GM18868 (cell line): ENCODE data around the gene CARMIL1.

ENCODE experiments used
- ATAC-seq: cut with Tn5 transposase; IDR thresholded peaks from one replicate; pipeline ENCODE4 v1.9.1; 2021; ENCODE audit warnings: mild to moderate bottlenecking, moderate library complexity; ENCODE audit not compliant: unreplicated experiment

CARMIL1 gene

DNA sequence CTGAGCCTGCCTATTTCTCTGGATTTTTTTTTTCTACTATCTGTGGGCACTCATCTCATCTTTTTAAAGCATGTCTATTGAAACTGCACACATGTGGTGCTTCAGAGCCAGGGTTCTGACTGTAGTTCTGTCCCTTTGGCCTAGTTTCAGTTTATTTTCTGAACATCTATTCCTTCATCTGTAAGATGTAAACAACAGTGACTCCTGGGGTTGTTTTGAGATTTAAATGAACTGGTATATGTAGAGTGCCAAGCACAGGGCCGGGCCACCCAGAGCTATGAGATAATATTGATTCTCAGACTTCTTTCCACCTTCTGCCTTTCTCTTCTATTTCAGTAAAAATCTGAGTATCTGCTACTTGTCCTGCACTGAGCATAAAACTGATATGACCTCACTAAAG, 185.1 kb downstream of the CARMIL1 start:
- ATAC-seq, result no peak

DNA sequence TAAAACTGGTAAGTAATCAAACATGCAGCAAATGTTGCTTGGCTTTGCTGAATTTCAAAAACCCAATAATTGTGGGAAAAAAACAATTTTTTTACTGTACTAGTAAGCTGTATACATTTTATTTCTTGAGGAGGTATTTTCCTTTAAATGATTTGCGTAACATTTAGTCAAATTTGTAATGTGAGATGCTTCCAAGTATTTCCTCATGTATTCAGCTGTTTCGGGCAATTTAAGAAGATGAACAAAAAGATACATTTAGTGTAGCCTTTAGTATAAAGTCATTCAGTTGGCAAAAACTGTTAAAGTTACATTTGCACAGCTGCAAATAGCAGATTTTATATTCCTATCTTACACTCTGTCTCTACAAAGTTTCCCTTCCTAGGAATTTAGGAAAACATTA, 186.8 kb downstream of the CARMIL1 start:
- ATAC-seq, result no peak

DNA sequence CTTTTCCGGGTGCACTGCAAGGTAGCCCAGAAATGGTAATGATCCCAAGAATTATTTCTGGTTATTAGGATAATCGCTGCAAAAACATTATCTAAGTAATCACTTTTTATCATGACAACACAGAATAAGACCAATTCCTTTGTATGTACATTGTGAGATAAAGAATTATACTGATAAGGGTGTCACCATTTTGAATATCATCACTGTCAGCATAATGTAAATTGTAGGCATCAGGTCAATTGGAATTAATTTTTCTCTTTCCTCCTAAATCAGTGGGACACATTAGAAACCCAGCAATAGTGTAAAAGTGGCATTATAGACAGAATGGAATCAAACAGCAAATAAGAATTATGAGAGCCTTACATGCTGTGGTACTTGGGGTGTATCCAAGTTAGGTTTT, 189.7 kb downstream of the CARMIL1 start:
- ATAC-seq, result no peak

DNA sequence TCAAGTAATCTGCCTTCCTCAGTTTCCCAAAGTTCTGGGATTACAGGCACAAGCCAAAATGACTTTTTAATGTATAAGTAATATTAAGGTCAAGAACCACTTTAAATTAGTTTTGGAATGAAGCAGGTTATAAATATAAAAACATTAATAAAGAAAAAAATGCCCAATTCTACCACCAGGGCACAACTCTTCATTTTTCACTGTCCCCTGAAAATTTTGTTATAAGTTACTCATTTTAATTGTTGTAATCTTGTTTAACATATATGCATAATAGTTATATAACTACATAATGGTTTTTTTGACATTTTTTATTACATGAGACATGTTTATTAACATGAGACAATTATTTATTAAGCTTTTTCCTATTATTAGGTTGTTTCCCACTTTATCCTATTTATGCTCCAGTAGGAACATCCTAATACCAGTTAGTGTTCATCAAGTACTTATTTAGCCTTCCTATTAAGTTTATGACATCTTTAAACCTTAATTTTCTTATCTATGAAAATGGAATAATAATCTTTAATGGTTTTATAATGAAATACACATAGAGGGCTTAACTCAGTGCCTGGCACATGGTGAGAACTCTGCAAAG, 190.7 kb downstream of the CARMIL1 start:
- ATAC-seq, result no peak

DNA sequence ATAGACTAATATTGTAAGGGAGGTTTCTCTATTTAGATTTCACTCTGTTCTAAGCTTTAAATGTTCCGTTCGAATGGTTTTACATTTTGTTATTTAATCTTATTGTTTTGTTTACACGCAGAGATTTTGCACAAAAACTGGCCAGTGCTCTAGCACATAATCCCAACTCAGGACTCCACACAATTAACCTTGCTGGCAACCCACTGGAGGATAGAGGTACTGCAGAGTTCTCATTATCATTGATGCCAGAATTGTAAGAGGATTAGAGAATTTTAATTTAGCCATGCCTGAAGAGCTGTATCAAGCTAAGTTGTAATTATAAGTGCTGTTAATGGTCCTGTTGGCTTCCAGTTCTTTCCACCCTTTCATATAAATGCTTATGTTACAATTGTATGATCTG, 193.1 kb downstream of the CARMIL1 start:
- ATAC-seq, result no peak

DNA sequence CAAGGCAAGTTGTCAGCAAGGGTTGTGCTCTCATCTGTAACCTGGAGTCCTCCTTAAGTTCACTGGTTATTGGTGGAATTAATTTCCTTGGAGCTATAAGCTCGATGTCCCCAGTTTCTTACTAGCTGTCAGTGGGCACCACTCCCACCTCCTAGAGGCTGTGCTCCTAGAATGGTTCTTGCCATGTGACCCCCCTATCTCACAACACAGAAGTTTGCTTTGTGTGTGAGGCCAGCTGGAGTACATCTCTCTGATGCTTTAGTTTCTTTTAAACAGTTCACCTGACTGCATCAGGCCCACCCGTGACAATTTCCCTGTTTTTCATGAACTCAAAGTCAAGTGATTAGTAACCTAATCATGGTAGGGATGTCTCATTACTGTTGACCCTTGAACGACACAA, 193.7 kb downstream of the CARMIL1 start:
- no peak for ATAC-seq

DNA sequence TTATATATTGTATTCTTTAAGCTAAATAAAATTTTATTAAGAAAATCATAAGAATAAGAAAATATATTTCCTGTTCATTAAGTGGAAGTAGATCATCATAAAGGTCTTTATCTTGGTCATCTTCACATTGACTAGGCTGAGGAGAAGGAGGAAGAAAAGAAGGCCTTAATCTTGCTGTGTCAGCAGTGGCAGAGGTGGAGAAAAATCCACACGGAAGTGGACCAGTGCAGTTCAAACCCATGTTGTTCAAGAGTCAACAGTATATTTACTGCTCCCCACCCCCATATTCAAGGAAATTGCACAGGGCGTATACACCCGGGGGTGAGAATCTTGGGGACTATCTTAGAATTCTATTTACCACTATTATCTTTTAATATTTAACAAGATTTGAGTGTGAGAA, 194.3 kb downstream of the CARMIL1 start:
- ATAC-seq, result no peak

DNA sequence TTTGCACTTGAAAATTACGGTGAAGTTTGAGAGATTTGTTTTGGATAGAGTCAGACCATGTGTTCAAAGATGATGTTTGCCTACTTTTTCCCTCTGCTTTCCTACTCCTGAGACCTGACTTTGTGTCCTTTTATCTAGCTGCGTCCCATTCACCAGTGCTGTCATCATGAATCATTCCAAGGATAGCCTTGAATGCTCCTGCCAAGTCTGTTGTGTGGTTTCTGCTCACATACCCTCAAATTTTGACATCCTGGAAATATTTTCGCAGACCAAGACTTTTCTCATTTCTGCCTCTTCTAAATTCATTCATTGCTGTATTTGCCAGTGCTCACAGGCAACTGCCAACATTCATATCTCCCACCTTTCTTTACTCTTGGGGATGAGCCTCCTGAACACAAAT, 197.0 kb downstream of the CARMIL1 start:
- no peak for ATAC-seq

DNA sequence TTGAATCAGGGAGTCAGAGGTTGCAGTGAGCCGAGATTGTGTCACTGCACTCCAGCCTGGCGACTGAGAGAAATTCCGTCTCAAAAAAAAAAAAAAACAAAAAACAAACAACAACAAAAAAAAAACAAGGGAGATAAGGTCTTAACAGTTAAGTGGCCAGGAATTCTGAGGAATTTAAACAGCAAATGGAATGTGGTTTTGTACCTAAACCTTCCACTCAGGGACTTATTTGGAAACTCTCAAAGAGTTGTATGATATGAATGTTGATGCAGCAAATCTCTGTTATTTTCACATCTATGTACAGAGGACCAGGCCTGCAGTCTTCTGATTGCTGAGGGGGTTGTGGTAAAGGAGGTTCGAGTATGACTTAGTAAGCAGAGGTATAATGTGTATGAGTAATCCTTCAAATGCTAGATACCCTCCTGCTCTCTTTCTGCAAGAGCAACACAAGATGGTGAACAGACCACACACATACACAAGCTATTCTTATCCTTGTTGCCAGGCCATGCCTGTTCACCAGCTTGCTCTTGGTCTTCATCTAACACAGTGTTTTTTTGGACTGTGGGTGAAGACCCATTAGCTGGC, 197.9 kb downstream of the CARMIL1 start:
- ATAC-seq, result no peak

DNA sequence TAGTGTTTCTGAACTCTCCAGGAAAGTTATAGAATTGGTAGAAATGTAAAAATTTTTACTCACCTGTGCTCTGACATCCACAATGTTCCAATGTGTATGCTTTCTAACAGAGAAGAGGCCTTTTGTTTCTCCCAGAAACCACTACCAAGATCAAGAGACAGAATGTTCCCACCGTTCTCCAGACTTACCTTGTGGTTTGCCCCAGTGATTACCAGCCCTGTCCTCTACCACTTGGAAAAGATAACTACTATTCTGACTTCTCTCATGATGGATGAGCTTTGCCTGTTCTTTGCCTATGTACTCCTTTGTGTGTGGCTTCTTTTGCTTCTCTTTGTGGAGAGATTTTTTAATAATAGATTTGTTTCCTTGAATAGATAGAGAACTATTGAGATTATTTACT, 199.8 kb downstream of the CARMIL1 start:
- no peak for ATAC-seq

DNA sequence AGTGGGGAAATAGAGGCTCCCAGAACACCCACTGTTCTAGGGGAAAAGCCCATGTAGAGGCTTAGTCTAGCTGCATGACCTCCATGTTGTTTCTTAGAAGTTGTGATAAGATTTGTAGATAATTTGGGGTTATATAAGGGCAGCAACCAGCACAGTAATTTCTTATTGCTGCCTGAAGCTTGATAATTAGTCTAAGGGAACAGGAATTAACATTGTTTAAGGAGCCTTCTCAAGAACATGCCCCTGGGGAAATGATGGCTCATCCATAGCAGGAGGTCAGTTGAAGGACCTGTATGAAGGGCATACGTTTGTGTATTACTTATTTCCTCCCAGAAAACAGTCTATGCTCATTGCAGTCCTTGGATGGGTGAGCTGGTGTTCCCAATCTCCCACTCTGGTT, 202.1 kb downstream of the CARMIL1 start:
- no peak for ATAC-seq

DNA sequence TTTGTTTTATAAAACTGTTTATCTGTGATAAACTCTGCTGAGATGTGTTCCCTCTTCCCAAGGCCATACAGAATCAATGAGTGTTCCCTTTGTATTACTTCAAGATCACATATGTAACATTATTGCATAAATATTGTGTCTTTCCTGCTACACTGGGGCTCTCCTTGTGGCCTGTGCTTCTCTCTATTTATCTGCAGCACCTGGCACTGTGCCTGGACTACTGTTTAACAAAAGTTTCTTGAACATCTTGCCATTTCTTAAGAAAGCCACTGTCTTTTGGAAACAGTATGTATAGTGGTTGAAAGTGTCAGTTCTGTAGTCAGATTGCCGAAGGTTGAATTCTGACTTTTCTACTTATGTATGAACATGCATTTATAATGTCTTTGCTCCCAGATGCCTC, 203.8 kb downstream of the CARMIL1 start:
- no peak for ATAC-seq

DNA sequence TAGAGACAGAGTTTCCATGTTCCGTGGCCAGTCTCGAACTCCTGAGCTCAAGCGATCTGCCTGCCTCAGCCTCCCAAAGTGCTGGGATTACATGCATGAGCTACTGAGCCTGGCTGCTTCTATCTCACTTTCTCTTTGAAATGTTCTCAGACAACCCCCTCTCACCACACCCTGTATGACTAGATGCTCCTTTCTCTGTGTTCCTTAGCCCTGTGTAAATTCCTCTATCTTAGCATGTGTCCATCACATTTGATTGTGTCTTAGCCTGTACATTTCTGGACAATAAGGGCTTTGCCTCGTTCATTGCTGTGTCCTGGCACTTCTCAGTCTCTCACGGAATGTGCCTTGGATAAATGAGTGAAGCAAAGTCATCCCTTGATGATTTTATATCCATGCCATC, 204.8 kb downstream of the CARMIL1 start:
- ATAC-seq, result no peak

DNA sequence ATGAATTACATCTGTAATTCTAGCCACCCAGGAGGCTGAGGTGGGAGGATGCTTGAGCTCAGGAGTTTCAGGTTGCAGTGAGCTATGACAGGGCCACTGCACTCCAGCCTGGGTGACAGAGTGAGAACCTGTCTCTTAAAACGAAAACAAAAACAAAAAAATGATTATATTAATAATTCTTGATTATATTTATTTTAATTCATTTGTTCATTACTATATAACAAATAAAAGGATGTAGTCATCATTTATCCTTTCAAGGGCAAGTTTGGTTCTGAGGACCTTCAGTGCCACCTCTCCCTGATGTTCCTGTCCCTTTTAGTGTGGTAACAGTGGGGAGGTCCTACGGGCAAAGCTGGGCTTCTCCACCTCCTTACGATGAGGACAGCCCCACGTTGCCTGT, 205.7 kb downstream of the CARMIL1 start:
- ATAC-seq, result no peak

DNA sequence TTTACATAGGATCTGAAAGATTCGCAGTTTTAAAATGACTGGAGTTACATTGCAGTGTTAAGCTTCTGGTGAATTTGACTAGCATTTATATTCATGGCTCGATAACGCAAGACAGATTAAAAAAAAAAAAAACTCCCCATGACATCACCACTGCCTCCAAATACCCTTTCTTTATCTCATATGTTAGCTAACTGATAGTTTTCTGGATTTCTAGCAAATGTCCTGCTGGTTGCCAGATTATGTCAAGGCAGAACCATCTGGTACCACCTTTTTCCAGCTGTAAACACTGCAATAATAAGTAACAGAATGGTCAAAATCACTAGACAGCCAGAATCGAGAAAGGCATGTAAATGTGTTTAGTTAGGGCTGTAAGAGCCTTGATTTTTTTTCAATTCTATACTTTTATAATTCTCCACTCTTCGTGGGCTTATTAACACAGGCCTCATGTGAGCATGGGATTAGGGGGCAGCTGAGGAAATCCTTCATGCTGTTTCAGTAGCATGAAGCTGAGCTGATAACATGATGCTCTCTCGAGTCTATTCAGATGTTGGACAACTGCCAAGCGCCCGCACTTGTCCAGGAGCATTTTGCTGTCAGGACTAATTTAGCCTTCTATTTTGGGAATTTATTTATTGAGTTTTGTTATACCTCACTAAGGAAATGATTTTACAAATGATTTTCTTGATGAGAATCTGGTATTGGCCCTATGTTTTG, 206.8 kb downstream of the CARMIL1 start:
- ATAC-seq, result no peak

DNA sequence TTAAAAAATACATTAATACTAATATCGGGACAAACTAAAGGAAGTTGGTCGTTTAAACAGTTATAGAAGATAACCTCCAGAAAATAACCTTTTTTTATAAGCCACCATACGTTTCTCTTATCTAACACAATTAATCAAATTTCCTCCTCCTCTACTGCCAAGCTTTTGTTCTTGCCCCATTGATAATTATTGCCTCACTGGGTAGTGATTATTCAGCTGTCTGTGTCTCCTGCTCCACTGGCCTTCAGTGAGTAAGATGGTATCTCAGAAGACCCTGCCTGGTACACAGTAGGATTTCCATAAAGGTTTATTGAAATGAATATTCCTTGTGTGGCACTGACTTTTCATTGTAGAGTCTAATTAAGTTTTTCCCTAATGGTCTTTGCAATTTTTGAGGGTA, 207.4 kb downstream of the CARMIL1 start:
- no peak for ATAC-seq

DNA sequence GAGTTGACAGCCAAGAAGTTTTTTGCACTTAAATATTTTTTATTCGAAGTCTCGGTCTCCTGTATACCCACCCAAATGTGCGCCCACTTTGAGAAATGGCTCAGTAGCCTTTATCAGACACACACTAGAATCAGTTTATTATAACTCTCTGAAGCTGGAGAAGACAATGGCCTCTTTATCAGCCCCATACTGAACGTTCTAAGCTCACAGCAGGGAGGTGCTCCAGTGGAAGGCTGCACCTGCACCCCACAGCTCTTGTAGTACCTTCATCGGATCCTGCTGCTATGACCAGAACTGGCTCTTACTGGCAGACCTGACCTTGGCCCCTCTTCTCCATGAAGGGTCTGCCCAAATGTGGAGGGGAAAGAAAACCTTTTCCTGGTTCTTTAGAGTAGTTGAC, 207.8 kb downstream of the CARMIL1 start:
- no peak for ATAC-seq

DNA sequence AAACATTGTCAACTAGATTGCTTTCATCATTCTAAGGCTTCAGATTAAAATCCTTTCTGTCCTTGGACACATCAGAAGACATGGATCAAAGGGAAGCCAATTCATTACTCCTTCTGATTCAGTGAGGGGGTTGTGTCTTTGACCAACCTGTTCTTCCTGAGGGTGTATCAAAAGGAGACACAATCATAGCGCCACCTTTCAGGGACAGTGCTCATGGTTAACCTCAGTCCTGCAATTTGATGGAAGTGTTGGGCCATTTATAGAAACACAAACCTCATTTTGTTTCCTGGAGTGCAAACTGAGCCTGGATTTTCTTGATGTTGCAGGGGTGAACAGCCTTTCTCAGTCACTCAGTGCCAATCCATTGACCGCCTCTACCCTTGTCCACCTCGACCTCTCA, 209.0 kb downstream of the CARMIL1 start:
- ATAC-seq, result no peak

DNA sequence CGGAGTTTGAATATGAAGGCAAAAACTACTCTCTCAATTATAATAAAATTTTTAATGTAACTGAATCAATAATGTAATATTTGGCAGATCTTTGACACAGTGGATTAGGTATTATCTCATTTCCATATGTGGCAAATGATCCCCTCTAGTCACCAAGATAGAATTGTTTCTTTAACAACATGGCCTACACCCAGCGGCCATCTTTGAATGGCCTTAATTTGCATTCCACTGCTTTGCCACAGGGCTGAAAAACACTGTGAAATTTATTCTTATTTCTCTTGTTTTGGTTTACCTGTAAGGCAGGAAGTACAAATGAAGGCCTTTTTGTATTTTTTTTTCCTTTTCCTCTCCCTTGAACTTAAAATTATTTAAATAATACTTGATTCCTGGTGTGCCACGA, 210.2 kb downstream of the CARMIL1 start:
- no peak for ATAC-seq

DNA sequence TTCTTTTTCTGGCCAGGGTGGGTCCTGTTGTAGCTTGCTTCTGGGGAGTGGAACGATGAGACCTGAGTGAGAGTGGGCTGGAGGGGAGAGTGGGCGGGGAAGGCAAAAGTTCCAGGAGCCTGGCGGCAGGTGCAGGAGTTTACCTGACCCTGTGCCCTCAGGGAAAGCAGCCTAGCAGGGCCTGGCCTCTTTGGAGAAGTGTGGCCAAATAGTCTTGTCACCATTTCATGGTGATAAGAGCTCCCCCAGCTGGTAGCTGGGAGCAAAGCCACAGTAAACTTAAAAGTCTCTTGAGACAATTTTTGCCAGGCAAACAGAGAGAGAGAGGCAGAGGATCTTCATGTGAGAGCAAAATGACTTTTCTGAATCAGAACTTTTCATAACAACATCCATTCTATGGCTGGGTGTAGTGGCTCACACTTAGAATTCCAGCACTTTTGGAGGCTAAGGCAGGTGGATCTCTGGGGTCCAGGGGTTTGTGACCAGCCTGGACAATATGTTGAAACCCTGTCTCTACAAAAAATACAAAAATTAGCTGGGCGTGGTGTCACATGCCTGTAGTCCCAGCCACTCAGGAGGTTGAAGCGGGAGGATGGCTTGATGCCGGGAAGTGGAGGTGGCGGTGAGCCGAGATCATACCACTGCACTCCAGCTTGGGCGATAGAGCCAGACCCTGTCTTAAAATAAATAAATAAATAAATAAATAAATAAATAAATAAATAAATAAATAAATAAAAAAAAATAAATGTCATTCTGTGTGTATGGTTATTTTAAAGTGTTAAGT, 211.0 kb downstream of the CARMIL1 start:
- peak; percentile 89 for ATAC-seq

DNA sequence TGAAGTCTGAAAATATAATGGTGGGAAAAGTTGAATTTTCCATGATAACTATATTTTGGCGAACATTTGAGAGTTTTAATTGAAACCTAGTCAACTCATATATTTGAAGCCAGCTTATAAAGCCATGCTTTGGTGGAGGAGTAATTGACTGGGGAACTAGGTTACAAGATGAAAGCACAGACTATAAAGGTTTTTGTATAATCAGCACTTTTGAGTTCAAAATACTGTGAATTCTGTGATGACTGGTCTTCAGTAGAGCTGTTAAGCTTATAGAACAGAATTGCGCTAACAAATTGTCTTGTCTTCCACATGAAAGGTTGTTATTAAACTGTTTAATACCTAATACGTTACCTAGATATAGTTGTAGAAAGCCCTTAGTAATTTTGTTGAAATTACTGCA, 213.8 kb downstream of the CARMIL1 start:
- no peak for ATAC-seq

DNA sequence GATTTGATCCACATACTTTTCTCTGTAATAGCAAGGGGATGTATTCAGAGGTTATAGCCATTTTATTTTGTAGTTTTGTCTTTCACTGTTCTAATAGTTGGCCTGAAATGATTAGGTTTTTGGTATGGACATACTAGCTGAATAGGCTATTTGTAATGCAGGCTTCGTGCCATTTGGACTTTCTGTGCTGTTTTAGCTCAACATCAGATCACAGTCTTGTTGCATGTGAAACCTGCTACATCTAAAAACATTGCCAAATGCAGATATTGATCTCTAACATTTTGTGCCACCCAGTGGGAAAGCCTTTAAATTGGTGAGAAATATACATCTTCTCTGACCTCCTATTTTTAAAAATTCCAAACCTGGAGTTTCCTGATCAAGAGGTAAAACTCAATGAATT, 215.3 kb downstream of the CARMIL1 start:
- ATAC-seq, result no peak
